HK-2 (cell line): ENCODE data around the gene TGM4.
"Not testable (repeated sequence)": the region's sequence is repeated elsewhere in the genome, so short reads cannot be mapped to it uniquely, and the experiment has no call there.

Experiments
- DNase-seq: peaks from one replicate; pipeline ENCODE4 v3.0.0-alpha.2; 2018; ENCODE audit not compliant: unreplicated experiment

Gene TGM4

DNA sequence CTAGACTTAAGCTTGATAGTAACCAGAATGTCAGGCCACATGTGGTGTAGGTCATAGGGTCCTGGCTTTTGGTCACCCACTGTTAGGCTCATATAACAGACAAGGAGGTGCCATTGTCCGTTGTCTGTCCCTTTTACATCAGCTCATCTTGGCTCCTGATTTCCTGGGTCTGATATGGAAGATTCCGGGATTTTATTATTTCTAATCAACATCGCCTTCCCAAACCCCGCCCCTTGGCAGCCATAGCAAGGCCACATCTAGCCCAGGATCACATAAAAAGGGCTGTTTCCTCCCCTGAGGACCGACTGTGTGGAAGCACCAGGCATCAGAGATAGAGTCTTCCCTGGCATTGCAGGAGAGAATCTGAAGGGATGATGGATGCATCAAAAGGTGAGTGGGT, at the start of gene TGM4:
Gene TGM4, plus strand, starts transcription at position 301 of the 400 bp plus-strand sequence. Its CDS starts 71 bp downstream, at position 372.
- no peak for DNase-seq

DNA sequence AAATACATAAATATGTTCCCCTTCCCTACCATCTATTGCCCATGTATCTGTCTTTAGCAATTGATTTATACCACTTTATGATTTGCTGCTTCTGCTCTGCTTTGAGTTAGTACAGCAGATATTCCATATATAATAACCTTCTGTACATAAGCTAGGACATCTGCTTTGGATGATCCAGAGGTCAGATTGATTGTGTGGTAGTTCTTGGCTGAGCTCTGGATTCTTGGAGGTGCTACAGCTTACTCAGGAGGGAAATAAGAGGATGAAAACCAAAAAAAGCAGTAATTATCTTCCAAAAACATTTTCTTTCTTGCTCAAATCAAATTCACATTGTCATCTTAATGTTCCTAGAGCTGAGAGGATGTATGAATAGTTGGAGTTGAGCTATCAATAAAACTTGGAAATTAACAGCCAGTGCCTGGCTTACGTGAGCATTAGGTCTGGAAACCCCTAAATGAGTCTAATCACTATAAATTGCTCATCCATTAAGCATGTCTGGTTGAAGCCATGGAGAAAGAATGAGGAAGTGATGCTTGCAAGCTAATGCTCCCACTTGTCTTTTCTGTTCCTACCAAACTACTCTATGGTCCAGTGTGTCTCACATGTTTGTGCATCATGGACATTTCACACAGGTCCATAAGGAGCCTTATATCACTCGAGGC, 49.0 kb upstream of the TGM4 start:
- peak; percentile 6 for DNase-seq

DNA sequence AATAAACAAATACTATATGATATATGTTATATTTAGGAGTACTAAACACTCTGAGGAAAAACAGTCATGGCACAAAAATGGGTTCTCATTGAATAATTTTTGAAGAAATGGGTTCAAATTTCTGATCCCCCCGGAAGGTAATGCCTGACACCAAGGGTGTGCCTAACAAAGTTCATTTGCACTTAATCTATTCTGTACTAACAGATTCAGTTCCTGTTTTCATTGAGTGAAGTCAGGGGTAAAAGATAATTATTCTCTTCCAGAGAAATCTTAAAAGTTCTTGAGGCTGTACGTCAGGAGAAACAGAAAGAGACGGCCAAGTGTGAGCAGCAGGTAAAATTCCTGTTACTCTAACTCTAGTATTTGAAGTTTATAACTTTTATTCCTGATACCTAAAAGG, 47.2 kb upstream of the TGM4 start:
- no peak for DNase-seq

DNA sequence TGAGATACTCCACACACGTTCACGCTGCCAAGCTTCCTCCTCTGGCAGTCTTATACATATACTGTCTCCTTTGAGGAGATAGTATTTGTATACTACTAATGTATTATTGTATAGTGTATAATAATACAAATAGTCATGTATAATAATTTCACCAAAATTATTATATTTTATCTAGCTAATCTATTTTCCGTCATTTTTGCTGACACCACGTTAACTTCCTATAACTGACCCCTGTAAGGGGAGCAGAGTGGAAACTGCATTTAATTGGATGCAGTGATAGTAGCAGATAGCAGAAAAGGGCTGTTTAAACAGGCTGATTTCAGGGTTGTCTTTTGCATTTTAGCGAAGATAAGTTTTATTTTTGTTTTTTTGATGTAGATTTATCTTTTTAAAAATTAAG, 43.2 kb upstream of the TGM4 start:
- no peak for DNase-seq

DNA sequence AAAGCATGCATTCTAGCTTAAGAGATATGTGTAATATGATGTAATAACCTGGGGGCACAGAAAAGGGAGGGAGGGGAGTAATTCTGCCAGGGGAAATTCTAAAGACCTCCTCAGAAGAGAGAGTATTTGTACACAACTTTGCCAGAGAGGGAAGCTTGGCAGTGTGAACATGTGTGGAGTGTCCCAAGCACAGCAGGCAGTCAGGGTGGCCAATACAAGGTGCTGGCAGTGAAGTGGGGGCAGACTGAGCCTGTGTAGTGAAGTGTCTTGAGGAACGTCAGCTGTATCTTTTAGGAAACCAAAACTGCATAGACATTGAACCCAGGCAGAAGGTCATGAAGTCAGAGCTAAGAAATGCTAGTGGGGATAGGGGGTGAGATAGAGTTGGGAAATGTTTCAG, 42.4 kb upstream of the TGM4 start:
- DNase-seq = no peak

DNA sequence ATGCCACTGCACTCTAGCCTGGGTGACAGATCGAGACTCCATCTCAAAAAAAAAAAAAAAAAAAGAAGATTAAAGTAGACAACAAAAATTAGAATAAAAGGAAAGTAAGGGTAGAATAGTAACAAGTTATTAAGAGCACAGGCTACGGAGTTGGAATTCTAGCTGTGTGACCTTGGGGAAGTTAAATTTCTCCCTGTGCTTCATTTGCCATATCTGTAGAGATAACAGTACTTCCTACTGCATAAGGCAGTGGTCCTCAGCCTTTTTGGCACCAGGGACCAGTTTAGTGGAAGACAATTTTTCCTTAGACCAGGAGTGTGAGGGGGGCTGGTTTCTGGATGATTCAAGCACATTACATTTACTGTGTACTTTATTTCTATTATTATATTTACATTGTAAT, 41.4 kb upstream of the TGM4 start:
- DNase-seq = no peak

DNA sequence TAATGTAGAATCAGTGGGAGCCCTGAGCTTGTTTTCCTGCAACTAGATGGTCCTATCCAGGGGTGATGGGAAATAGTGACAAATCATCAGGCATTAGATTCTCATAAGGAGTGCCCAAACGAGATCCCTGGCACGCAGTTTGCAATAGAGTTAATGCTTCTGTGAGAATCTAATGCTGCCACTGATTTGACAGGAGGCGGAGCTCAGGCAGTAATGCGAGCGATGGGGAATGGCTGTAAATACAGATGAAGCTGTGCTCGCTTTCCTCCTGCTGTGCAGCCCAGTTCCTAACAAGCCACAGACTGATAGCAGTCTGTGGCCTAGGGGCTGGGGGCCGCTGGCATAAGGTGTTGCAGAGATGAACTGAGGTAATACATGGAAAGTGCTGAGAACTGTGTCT, 41.0 kb upstream of the TGM4 start:
- no peak for DNase-seq

DNA sequence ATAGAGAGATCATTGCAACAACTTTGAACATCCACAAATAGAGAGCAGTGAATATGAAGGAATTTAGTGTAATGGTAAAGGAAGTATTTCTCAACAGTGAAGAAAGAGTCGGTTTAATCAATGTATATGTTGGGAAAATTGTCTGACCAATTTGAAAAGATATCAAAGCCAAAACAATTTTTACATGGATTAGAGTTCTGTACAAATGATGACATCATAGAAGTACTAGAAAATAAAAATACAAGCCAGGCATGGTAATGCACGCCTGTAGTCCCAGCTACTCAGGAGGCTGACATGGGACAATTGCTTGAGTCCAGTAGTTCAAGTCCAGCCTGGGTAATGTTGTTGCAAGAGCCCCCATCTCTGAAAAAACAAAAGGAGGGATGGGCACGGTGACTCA, 38.7 kb upstream of the TGM4 start:
- no peak for DNase-seq

DNA sequence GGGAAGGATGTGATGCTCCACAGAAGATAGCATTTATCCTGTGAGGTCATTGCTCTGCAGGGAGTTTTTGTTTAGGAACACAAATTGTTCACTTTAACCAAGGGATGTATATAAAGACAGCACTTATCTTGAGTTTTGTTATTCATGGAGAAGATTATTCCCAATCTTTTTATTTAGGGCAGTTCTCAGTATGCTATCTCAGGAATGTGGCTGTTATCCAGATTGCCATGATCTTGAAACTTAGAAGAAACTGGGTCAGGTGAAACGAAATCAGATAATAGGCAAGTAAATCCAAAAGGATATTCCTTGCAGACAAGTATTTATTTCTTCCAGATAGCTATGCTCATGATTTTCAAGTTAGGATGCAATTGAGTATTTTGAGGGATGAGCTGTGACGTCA, 32.0 kb upstream of the TGM4 start:
- no peak for DNase-seq

DNA sequence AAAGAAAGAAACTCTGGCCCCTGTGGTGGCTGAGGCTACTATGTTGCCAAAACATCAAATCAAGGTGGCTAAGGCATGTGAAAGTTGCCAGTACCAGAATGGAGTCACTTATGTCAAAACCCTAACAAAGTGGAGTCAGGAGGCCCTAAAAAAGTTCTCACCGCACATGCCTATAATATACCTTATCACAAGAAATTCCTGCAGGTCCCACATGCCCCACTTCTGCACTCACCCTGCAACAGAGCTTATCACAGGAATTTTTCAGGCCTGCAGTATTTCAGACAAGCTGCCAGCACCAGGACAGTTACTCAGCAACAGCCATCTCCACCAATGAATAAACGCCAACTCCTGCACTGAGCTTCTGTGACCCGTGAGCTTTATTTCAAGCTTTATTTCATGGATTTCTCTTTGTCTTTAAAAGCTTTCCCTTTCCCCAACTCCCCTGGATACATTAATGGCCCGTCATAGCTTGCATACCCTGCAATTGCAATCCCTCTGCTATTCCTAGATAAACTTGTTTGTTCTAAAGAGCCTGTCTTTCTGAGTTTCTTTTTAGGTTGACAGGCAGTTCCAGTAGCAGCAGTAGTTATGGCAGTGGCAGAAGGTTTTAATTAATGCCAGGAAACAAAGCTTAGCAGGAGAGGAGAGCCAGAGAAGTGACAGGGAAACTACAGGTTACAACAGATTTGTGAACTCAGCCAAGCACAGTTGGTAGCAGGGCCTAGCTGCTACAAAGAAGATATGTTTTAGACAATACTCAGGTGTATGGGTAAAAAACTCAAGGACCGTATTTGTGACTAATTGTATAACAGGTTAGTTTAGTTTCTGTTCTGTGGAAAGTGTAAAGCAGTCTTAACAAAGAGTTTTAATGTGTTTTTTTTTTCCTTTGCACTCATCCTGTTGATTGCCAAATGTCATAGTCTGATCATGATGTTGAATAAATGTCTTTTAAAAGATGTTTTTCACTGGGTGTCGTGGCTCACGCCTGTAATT, 28.6 kb upstream of the TGM4 start:
- DNase-seq = no peak

DNA sequence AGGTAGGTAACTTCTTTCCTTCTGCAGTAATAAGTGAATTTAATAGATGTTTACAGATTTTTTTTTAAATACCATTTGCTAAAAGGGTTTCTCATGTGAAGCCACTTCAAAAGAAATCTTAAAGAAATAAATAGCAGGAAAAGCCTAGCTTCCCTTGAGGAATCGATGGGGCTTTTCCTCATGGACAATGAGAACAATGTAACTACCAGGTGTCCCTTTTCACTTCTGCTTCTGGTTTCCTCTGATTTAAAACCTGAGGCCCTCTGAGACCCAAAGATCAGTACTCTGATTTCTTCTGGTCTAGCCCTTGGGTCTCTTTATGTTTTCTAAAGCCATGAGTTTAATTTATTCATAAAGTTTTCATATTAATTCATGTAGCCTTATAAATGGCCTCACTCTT, 25.8 kb upstream of the TGM4 start:
- DNase-seq = no peak

DNA sequence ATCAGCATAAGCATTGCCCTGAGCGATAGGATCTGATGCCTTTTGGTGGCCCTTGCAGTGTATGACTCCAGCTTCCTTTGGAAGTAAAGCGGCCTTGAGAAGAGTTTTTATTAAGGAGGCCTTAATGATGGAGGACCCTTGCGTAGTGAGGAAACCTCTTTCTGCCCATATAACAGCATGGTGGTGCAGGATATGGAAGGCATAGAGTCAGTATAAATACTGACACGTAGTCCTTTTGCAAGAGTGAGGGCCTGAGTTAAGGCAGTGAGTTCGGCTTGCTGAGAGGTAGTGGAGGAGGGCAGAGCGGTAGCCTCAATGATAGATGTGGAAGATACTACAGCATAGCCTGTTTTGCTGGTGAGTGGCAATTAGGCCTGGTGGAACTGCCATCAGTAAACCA, 17.7 kb upstream of the TGM4 start:
- not testable (repeated sequence) for DNase-seq

DNA sequence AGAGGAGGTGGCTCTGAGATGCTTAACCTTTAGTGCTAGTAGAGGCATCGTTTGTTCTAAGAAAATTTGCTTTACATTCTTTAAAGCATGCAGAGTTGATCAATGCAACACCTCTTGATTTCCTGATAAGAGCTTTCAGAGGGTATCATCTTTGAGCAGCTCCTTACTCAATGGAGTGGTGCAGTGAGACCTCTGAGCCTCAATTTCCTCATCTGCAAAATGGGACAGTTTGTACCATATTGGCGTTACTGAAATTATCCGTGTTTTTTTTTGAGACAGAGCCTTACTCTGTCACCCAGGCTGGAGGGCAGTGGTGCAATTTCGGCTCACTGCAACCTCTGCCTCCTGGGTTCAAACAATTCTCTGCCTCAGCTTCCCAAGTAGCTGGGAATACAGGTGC, 14.3 kb upstream of the TGM4 start:
- DNase-seq = no peak

DNA sequence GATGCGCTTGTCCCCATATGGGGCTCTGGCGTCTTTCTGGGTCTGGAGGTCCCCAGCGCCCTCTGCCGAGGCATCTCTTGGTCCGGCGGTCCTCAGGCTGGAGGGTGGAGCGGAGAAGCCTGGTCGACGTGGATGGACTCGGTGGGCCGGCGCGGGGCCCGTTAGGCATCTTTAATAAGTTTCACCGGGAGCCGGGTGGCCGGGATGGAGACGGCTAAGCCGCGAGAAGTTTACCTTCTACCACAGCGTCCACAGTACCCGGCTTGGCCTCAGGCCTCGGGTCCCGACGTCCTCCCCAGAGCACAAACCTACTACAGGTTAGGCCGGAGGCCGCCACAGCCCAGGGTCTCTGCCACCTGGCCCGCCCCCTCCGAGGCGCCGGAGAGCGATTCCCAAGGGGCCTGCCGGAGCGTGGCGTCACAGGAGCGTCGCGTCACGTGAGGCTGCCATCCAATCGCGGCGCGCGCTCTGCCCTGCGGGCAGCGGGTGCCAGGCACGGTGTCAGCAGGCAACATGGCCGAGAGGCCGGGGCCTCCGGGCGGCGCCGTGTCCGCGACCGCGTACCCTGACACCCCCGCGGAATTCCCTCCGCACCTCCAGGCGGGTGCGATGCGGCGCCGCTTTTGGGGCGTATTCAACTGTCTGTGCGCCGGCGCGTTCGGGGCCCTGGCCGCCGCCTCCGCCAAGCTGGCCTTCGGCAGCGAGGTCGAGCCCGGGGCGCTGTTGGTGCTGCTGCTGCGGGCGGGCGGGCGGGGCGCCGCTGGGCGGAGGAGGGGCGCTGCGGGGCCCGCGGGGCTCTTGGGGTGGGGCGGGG, 12.8 kb upstream of the TGM4 start, which contains the start of gene TMEM42:
Gene TMEM42, plus strand, starts transcription at position 501 of the 814 bp plus-strand sequence. Its CDS starts 13 bp downstream, at position 514.
- peak; percentile 84 for DNase-seq

DNA sequence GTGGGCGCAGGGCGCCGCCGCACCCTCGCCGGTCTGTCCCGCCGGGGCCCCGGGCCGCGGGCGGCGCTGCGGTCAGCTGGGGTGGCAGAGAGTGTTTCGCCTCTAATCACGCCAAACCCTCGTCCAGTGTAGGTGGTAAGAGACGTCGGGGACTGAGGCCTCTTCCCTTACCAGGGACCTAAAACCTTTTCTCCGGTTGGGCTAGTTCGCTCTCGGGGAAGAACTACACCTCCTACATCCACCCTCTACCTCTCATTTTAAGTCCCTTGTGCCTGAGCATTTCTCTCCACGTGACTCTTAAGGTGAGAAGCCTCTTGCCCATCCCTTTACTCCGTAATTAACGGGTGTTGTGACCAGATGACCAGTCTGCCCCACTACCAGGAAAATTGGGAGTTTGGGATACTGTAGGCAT, 12.2 kb upstream of the TGM4 start:
- DNase-seq = no peak

DNA sequence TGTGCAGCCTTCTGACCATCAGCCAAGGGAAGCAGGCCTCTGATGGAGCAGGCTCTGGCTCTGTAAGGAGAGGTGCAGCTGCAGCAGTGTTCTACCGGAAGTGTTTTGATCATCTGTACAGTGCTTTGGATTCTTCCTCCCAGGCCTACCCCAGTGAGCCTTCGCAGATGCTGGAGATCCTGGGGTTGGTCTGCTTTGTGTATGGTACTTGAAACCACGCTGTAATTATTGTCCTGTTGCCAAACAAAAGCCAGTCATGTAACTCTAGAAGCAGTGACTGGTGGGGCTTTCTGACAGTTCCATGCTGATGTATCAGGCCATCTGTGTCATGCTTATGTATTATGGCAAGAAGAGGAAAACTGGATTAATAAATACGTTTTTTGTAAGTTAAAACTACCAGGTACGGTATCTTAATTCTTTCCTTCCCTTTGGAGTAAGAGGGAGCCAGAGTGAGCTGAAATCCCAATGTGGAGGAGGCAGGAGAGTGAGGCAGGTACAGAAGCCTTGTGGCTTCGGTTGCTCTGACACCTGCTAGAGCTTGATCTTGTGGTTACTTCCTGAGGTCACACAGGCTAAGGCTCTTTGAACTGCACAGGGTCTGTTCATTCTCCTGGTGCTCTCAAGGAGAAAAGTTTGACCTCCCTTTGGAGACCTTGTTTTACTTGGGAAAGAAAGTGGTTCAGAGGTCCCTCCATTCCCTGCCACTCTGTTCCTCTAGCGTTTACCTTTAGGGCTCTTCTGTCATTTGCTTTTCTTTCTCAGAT, 9.0 kb upstream of the TGM4 start:
- DNase-seq = no peak

DNA sequence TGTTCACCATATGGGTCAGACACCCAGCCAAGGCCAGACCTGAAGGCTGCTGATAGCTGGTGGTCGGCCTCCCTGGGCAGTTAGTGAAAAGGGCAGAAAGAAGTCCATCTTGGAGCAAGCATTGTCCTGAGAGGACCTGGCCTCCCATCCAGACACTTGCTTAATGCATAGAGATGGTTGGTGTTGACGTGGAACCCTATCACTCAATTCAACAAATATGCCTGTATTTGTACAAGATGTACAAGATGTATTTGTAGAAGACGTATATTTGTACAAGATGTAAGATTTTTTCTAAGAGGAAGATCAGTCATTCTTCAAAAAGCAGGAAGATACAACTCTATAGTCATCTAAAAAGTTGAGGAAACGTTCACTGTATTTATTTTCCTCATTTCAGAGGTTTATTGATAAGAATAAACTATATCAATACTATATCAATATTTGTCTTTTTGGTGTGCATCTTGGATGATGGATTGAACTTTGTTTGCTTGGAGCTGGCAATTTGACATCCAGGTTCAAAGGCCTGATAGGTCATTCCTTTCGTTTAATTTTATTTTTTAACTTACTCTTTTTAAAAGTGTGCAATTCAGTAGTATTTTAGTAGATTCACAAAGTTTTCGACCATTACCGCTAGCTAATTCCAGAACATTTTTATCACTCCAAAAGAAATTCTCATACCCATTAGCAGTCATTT, 6.8 kb upstream of the TGM4 start:
- DNase-seq = no peak

DNA sequence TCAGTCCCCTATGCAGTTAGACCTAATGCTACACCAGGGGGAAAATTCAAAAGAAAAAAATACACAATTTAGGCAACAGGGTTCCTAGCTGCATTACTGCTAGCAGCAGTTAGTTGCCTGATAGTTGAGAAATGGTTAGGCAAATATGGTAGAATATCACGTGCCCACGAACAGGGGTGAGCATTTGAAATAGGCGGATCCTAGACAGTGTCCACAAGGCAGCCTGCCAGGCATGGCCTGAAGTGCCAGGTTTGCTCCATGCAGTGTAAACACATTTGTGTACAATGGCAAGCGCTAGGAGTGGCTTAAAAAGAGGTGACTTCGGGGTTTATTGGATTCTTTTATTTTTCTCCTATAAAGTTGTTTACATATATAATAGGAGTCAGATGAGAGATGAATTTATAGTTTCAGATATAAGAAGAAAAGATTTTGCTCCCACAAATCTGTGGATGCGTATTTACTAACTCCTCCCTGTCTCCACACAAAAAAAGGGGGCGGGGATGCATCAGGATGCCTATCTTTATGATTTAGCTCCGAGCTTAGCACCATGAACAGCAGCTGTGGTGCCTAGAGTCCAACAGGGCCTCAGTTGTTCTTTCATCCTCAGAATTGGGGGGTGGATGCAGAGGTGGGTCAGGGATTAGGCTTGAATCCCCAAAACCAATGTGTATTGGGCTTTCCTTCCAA, 3.9 kb upstream of the TGM4 start:
- DNase-seq = no peak

DNA sequence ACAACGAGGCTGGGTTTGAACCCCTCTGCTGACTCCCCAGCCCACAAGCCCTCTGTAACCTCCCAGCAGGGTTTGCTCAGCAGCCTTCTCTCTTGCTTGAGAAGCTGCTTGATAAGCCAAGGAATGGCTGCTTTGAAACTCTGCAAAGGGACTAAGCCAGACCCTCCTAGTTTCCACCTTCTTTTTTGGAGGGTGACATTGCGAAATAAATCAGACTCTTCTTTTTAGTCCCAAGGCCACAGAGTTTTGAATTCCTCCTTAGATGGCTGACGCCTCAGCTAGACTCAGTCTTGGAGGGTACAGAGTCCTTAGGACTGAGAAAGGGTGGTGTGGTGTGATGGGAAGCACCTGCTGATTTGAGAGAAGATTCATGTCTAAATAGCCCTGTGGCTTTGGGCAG, 1.2 kb downstream of the TGM4 start:
- DNase-seq = no peak

DNA sequence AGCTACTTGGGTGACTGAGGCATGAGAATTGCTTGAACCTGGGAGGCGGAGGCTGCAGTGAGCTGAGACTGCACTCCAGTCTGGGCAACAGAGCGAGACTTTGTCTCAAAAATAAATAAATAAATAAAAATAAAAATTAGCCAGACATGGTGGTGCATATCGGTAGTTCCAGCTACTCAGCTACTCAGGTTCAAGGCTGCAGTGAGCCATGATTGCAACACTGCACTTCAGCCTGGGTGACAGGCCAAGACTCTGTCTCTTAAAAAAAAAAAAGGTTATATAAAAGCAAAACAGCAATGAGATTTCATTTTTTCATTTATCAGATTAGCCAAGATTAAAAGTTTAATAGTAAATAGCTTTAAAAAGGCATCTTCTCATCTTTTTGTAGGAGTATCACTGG, 2.9 kb downstream of the TGM4 start:
- DNase-seq = no peak
